ENCODE data around the gene TEX29.

The TEX29 gene

DNA sequence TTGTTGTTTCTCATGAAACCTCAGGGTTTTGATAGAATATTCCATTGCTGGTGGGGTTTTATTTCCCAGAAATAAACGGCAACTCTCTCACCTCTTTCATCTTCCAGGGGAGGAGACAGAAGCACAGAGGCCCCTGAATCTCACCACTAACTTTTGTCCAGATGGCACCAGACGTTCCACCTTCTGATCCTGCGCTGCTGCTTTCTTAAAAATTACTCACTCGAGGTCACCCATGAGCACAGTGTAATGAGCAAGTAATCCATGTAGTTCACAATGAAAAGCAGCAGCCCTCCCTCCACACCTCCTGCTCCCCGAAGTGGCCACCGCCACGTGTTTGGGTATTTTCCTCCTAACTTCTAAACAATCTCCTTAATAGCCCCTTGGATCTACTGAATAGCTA, 51.3 kb downstream of the TEX29 start:
- no peak for DNase-seq
- TF ChIP-seq, protein P1, sequence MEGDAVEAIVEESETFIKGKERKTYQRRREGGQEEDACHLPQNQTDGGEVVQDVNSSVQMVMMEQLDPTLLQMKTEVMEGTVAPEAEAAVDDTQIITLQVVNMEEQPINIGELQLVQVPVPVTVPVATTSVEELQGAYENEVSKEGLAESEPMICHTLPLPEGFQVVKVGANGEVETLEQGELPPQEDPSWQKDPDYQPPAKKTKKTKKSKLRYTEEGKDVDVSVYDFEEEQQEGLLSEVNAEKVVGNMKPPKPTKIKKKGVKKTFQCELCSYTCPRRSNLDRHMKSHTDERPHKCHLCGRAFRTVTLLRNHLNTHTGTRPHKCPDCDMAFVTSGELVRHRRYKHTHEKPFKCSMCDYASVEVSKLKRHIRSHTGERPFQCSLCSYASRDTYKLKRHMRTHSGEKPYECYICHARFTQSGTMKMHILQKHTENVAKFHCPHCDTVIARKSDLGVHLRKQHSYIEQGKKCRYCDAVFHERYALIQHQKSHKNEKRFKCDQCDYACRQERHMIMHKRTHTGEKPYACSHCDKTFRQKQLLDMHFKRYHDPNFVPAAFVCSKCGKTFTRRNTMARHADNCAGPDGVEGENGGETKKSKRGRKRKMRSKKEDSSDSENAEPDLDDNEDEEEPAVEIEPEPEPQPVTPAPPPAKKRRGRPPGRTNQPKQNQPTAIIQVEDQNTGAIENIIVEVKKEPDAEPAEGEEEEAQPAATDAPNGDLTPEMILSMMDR (IDR thresholded peaks at IDR 0.05; ENCODE audit: low read depth, low read length), result no peak
- peaks cover 97% of the 10 kb centered on the region for H3K27me3 ChIP-seq (ENCODE audit: insufficient read depth, low read depth, severe bottlenecking)

DNA sequence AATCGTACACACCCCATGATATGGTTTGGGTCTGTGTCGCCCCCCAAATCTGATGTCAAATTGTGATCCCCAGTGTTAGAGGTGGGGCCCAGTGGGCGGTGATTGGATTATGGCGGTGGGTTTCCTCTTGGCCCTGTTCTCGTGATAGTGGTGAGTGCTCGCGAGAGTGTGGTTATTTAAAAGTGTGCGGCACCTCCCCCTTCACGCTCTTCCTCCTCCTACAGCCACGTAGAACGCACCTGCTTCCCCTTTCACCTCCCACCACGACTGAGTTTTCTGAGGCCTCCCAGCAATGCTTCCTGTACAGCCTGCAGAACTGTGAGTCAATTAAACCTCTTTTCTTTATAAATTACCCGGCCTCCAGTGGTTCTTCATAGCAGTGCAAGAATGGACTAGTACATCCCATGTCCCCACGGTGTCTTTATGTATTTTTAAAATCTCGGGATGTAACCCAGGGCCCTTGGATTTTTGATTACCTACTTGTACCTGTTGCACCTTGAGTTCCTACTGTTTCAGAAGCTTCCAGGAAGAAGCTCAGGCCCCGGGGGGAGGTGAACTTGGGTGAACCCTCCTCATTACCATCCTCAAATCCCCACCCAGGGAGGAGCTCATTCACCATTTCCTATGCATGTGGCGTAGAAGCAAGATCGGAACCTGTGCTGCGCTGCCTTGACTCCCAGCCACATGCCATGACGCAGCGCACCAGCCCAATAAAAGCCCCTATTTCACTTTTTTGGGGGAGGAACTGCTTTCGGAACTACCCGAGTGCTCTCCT, 52.4 kb downstream of the TEX29 start:
- Histone ChIP-seq H3K9me3 (ENCODE audit: severe bottlenecking) (peaks cover 19% of the 10 kb centered on the region), H3K27me3 (ENCODE audit: insufficient read depth, low read depth, severe bottlenecking) (peaks cover 95% of the 10 kb centered on the region), H3K27ac (no peak overlapping the region), H3K36me3 (no peaks in the 10 kb centered on the region), H3K4me3 (ENCODE audit: low read depth, low read length) (no peak overlapping the region)
- TF ChIP-seq, protein P1 (IDR thresholded peaks at IDR 0.05; ENCODE audit: low read depth, low read length), result no peak
- DNase-seq, result no peak

More for the DNA sequence above, 51.3 kb downstream of the TEX29 start:
- H3K27ac ChIP-seq, result no peak overlapping the region
- H3K36me3 ChIP-seq, result no peaks in the 10 kb centered on the region
- peaks cover 19% of the 10 kb centered on the region for H3K9me3 ChIP-seq (ENCODE audit: severe bottlenecking)
- no peak overlapping the region for H3K4me3 ChIP-seq (ENCODE audit: low read depth, low read length)

DNA sequence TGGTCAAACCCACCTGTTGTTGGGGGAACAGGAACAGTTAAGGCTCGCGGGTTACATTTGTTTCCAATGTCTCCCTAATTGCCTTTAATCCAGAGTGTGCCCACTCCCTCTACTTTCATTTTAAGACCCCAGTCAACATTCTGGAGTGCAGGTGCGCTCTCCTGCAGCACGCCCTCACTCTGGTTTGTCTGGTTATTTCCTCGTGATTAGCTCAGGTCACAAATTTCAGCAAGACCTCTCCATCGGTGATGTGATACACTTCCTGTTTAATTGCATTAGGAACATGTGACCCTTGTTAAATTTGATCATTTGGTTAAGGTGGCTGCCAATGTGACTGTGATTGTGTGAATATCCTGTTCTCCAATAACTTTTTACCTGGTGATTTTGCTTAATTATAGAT, 53.0 kb downstream of the TEX29 start:
- DNase-seq, result no peak
- Histone ChIP-seq H3K9me3 (ENCODE audit: severe bottlenecking) (peaks cover 19% of the 10 kb centered on the region), H3K36me3 (no peaks in the 10 kb centered on the region), H3K4me3 (ENCODE audit: low read depth, low read length) (no peak overlapping the region), H3K27ac (no peak overlapping the region), H3K27me3 (ENCODE audit: insufficient read depth, low read depth, severe bottlenecking) (peaks cover 95% of the 10 kb centered on the region)
- TF ChIP-seq, protein P1 (IDR thresholded peaks at IDR 0.05; ENCODE audit: low read depth, low read length), result no peak

DNA sequence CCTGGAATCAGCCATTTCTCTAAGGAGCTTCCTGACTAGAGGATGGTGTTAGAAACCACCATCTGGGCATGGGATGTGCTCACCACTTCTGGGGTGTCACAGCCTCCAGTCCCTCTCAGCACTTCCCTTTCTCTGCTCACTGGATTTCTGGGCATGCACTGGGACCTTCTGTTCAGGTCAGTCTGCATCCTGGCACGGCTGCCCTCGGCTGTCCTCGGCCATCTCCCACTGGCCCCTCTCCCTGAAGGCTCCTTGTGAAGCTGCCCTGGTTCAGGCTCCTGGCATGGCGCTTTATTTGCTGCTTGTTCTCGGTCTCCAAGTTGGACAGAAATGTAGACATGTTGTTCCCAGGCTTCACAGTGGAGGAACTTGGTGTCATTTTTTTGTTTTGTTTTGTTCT, 60.0 kb downstream of the TEX29 start:
- Histone ChIP-seq H3K27me3 (ENCODE audit: insufficient read depth, low read depth, severe bottlenecking) (peaks cover 83% of the 10 kb centered on the region), H3K36me3 (no peaks in the 10 kb centered on the region)

DNA sequence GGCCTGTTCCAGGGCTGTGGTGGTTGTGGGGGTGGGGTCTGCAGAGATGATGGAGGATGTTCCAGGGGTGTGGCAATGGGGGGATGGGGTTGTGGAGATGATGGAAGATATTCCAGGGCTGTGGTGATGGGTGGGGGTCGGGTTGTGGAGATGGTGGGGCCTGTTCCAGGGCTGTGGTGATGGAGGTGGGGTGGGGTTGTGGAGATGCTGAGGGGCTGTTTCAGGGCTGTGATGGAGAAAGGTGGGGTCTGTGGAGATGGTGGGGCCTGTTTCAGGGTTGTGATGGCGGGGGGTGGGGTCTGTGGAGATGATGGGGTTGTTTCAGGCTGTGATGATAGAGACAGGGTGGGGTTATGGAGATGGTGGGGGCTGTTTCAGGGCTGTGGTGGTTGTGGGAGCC, 62.0 kb downstream of the TEX29 start:
- Histone ChIP-seq H3K9me3 (ENCODE audit: severe bottlenecking) (peaks cover 11% of the 10 kb centered on the region), H3K36me3 (no peaks in the 10 kb centered on the region), H3K27ac (no peak overlapping the region), H3K27me3 (ENCODE audit: insufficient read depth, low read depth, severe bottlenecking) (peaks cover 82% of the 10 kb centered on the region), H3K4me3 (ENCODE audit: low read depth, low read length) (no peak overlapping the region)
- TF ChIP-seq, protein P1 (IDR thresholded peaks at IDR 0.05; ENCODE audit: low read depth, low read length), result no peak
- DNase-seq, result no peak

More for the DNA sequence above, 60.0 kb downstream of the TEX29 start:
- no peak for DNase-seq
- TF ChIP-seq, protein P1 (IDR thresholded peaks at IDR 0.05; ENCODE audit: low read depth, low read length), result no peak
- no peak overlapping the region for H3K4me3 ChIP-seq (ENCODE audit: low read depth, low read length)
- H3K9me3 ChIP-seq (ENCODE audit: severe bottlenecking), result peaks cover 11% of the 10 kb centered on the region
- no peak overlapping the region for H3K27ac ChIP-seq

DNA sequence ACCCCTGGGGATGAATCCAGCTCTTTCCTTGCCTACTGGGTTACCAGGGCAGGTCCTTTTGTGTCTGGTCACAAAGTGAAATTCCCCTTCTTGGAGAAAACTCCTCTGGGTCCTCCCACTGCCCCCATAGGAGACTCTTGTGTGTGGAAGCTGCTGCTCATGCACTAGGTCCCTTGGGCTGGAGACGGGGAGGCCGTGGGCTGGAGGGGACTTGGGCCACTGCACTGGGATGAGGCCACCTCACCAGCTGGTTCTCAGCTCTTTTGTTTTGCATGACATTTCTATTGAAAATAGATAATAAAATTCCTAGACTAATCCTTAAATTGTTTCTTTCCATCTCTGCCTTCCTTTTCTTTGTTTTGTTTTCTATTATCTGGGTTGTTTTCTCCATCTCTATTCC, 62.4 kb downstream of the TEX29 start:
- Histone ChIP-seq H3K9me3 (ENCODE audit: severe bottlenecking) (peaks cover 11% of the 10 kb centered on the region), H3K36me3 (no peaks in the 10 kb centered on the region), H3K27me3 (ENCODE audit: insufficient read depth, low read depth, severe bottlenecking) (peaks cover 84% of the 10 kb centered on the region), H3K27ac (no peak overlapping the region), H3K4me3 (ENCODE audit: low read depth, low read length) (no peak overlapping the region)
- TF ChIP-seq, protein P1 (IDR thresholded peaks at IDR 0.05; ENCODE audit: low read depth, low read length), result no peak
- no peak for DNase-seq
